ENCODE data around the gene UQCC5. TPM values are rescaled to one million over a fixed set of nuclear protein-coding genes. Genes with fewer than 3 reads are reported as not detected.

The UQCC5 gene
- total RNA-seq, 2 donors from 2014 or later, result 52.9 to 70.4 TPM

Other genes with a start within 250 kb of the UQCC5 start
- 10 to 100 TPM; 10.4 to 13.5 TPM for gene GLYCTK, start 248.8 kb upstream of the UQCC5 start, total RNA-seq
- 1 to 10 TPM; 3.3 to 4.4 TPM for gene DNAH1, start 220.3 kb upstream of the UQCC5 start, total RNA-seq
- 10 to 100 TPM; 52.6 to 62.4 TPM for gene BAP1, start 126.6 kb upstream of the UQCC5 start, total RNA-seq
- gene PHF7, start 125.9 kb upstream of the UQCC5 start, total RNA-seq, result 10 to 100 TPM; 13.1 to 16.0 TPM
- gene SEMA3G, start 91.5 kb upstream of the UQCC5 start, total RNA-seq, result 10 to 100 TPM; 13.7 to 19.9 TPM
- gene TNNC1, start 82.6 kb upstream of the UQCC5 start, total RNA-seq, result 1,000 to 10,000 TPM; 2,841 to 3,233 TPM
- 10 to 100 TPM; 45.9 to 49.0 TPM for gene NISCH, start 81.0 kb upstream of the UQCC5 start, total RNA-seq
- 100 to 1,000 TPM; 169 to 195 TPM for gene STAB1, start 41.3 kb upstream of the UQCC5 start, total RNA-seq
- 100 to 1,000 TPM; 114 to 141 TPM for gene NT5DC2, start 2.7 kb upstream of the UQCC5 start, total RNA-seq
- gene PBRM1, start 149.3 kb downstream of the UQCC5 start, total RNA-seq, result 10 to 100 TPM; 50.7 to 54.4 TPM
- 10 to 100 TPM; 30.2 to 61.2 TPM for gene GNL3, start 149.4 kb downstream of the UQCC5 start, total RNA-seq
- gene GLT8D1, start 169.2 kb downstream of the UQCC5 start, total RNA-seq, result 10 to 100 TPM; 31.3 to 37.6 TPM
- 10 to 100 TPM; 72.1 to 88.1 TPM for gene SPCS1, start 169.5 kb downstream of the UQCC5 start, total RNA-seq
- gene NEK4, start 234.3 kb downstream of the UQCC5 start, total RNA-seq, result 10 to 100 TPM; 14.8 to 16.9 TPM
- gene ITIH1, start 241.0 kb downstream of the UQCC5 start, total RNA-seq, result not detected